ENCODE results near the gene FGFR3. TPM values are rescaled to one million over a fixed set of nuclear protein-coding genes. Genes with fewer than 3 reads are reported as not detected.

FGFR3 gene
- total and polyA plus RNA-seq, 2 experiments from 2014 or later: 0.10 to 0.97 TPM

GRCh38 chr4:1769692-1770091 lies 23.4 kb upstream of the FGFR3 start:
- WGBS, 2 experiments (ENCODE audit: low coverage in 1 of 2, low lambda C conversion rate in 2 of 2, missing lambda C conversion rate in 2 of 2): 70 to 75% methylated on average over 5 to 6 of the region's 6 CpGs
- in situ Hi-C loops (cut with MboI): no loop called here
- Histone ChIP-seq H3K27ac (no peak overlapping the region), H2AFZ (no peak overlapping the region), H3K9me3 (ENCODE audit: low read depth) (no peaks in the 10 kb centered on the region), H3K4me1 (ENCODE audit: insufficient read depth) (no peaks in the 10 kb centered on the region), H3K9me2 (ENCODE audit: insufficient read depth) (no peaks in the 10 kb centered on the region), H3K79me2 (ENCODE audit: insufficient read depth) (no peaks in the 10 kb centered on the region), H3K4me3 (no peak overlapping the region), H4K20me1 (ENCODE audit: insufficient read depth) (no peaks in the 10 kb centered on the region), H3K9ac (no peak overlapping the region), H3F3A (ENCODE audit: insufficient read depth) (no peaks in the 10 kb centered on the region), H3K36me3 (ENCODE audit: low read depth) (no peaks in the 10 kb centered on the region), H3K4me2 (ENCODE audit: unreplicated experiment) (no peak overlapping the region), H3K27me3 (replicated peaks; ENCODE audit: insufficient read depth) (no peaks in the 10 kb centered on the region)
- no peak for TF ChIP-seq EZH2phosphoT487 (IDR thresholded peaks at IDR 0.05; ENCODE audit: insufficient read depth, low read depth)
- no peak for TF ChIP-seq EZH2 (IDR thresholded peaks at IDR 0.05; ENCODE audit: insufficient read depth, poor library complexity, severe bottlenecking)
- DNase-seq: no peak

DNA sequence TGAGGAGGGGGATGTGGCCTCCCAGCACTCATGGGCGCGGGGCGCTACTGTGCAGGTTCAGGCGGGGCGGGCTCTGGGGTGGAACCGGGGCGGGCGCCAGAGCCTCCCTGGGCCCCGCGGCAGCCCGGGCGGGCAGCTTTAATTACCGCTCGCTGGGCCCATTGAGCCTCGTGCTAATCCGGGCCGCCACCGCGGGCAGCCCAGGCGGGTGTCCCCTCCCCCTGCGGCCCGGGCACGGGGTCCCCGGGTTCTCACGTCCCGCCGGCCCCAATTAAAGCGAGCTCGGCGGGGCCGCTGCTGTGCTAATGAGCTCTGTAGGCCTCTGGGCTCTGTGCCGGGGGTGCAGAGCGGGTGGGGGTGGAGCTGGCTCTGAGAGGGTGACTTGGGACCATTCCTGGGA lies 22.8 kb upstream of the FGFR3 start:
- Histone ChIP-seq H3K27me3 (replicated peaks; ENCODE audit: insufficient read depth) (no peaks in the 10 kb centered on the region), H3K9ac (no peak overlapping the region), H3K4me1 (ENCODE audit: insufficient read depth) (no peaks in the 10 kb centered on the region), H3K36me3 (ENCODE audit: low read depth) (no peaks in the 10 kb centered on the region), H3K4me3 (no peak overlapping the region), H3K9me3 (ENCODE audit: low read depth) (no peaks in the 10 kb centered on the region), H3K27ac (no peak overlapping the region), H2AFZ (no peak overlapping the region), H3K79me2 (ENCODE audit: insufficient read depth) (no peaks in the 10 kb centered on the region), H3K9me2 (ENCODE audit: insufficient read depth) (no peaks in the 10 kb centered on the region), H4K20me1 (ENCODE audit: insufficient read depth) (no peaks in the 10 kb centered on the region), H3K4me2 (ENCODE audit: unreplicated experiment) (no peak overlapping the region), H3F3A (ENCODE audit: insufficient read depth) (no peaks in the 10 kb centered on the region)
- no peak for DNase-seq
- in situ Hi-C loops (cut with MboI): no loop called here
- 49 to 57% methylated on average over 17 to 33 of the region's 33 CpGs for WGBS, 2 experiments (ENCODE audit: low coverage in 1 of 2, low lambda C conversion rate in 2 of 2, missing lambda C conversion rate in 2 of 2)
- TF ChIP-seq EZH2 (IDR thresholded peaks at IDR 0.05; ENCODE audit: insufficient read depth, poor library complexity, severe bottlenecking) (no peak), EZH2phosphoT487 (IDR thresholded peaks at IDR 0.05; ENCODE audit: insufficient read depth, low read depth) (no peak)

DNA sequence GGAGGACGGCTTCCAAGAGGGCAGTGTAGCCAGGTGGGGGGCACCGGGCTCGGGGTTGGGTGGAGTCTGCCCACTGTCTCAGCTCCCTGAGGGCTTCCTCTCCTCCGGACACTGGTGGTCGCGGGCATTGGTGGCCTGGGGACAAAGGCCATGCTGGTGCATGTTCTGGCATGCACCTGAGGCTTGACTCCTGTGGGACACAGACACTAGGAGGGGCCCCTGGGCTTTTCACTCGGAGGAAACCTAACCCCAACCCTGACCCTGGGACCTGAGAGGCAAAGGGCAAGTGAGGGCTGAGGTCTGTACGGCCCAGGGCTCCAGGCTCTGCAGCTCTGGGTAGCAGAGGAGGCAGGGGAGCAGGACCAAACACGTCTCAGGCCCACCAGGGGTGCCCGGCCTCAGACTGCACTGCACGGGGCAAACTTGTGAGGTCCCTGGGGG lies 22.3 kb upstream of the FGFR3 start:
- H3K4me3 ChIP-seq: no peak overlapping the region
- no peak overlapping the region for H3K9ac ChIP-seq
- in situ Hi-C loops (cut with MboI): no loop called here
- H4K20me1 ChIP-seq (ENCODE audit: insufficient read depth): no peaks in the 10 kb centered on the region
- H3K4me1 ChIP-seq (ENCODE audit: insufficient read depth): no peaks in the 10 kb centered on the region
- H3K9me3 ChIP-seq (ENCODE audit: low read depth): no peaks in the 10 kb centered on the region
- no peak overlapping the region for H3K27ac ChIP-seq
- H3K4me2 ChIP-seq (ENCODE audit: unreplicated experiment): no peak overlapping the region
- H3K36me3 ChIP-seq (ENCODE audit: low read depth): no peaks in the 10 kb centered on the region
- no peak for TF ChIP-seq EZH2 (IDR thresholded peaks at IDR 0.05; ENCODE audit: insufficient read depth, poor library complexity, severe bottlenecking)
- TF ChIP-seq EZH2phosphoT487 (IDR thresholded peaks at IDR 0.05; ENCODE audit: insufficient read depth, low read depth): no peak
- H3K9me2 ChIP-seq (ENCODE audit: insufficient read depth): no peaks in the 10 kb centered on the region
- H3K79me2 ChIP-seq (ENCODE audit: insufficient read depth): no peaks in the 10 kb centered on the region
- H3F3A ChIP-seq (ENCODE audit: insufficient read depth): no peaks in the 10 kb centered on the region
- H2AFZ ChIP-seq: no peak overlapping the region
- no peaks in the 10 kb centered on the region for H3K27me3 ChIP-seq (replicated peaks; ENCODE audit: insufficient read depth)
- WGBS, 2 experiments (ENCODE audit: low coverage in 1 of 2, low lambda C conversion rate in 2 of 2, missing lambda C conversion rate in 2 of 2): 67 to 78% methylated on average over 9 to 11 of the region's 11 CpGs
- no peak for DNase-seq

- no peak for DNase-seq
- in situ Hi-C loops (cut with MboI): no loop called here
Observed at GRCh38 chr4:1771555-1772305, 21.4 kb upstream of the FGFR3 start.

More at GRCh38 chr4:1771555-1772305, 21.4 kb upstream of the FGFR3 start:
- 76 to 83% methylated on average over 9 to 25 of the region's 28 CpGs for WGBS, 2 experiments (ENCODE audit: low coverage in 1 of 2, low lambda C conversion rate in 2 of 2, missing lambda C conversion rate in 2 of 2)
- Histone ChIP-seq H3K27ac (no peak overlapping the region), H4K20me1 (ENCODE audit: insufficient read depth) (no peaks in the 10 kb centered on the region), H2AFZ (no peak overlapping the region), H3K9ac (no peak overlapping the region), H3K9me2 (ENCODE audit: insufficient read depth) (no peaks in the 10 kb centered on the region), H3K9me3 (ENCODE audit: low read depth) (no peaks in the 10 kb centered on the region), H3K27me3 (replicated peaks; ENCODE audit: insufficient read depth) (no peaks in the 10 kb centered on the region), H3K4me3 (no peak overlapping the region), H3K36me3 (ENCODE audit: low read depth) (no peaks in the 10 kb centered on the region), H3K79me2 (ENCODE audit: insufficient read depth) (no peaks in the 10 kb centered on the region), H3F3A (ENCODE audit: insufficient read depth) (no peaks in the 10 kb centered on the region), H3K4me2 (ENCODE audit: unreplicated experiment) (no peak overlapping the region), H3K4me1 (ENCODE audit: insufficient read depth) (no peaks in the 10 kb centered on the region)
- no peak for TF ChIP-seq EZH2phosphoT487 (IDR thresholded peaks at IDR 0.05; ENCODE audit: insufficient read depth, low read depth)
- TF ChIP-seq EZH2 (IDR thresholded peaks at IDR 0.05; ENCODE audit: insufficient read depth, poor library complexity, severe bottlenecking): no peak
